H1 (cell line): Measurements from ENCODE around the gene FOXN4. TPM values are rescaled to one million over a fixed set of nuclear protein-coding genes. Genes with fewer than 3 reads are reported as not detected.

ENCODE experiments used
- CTCF ChIA-PET: fragments of 300-600 bp; sonication (Branson Sonifier 250); formaldehyde crosslinking; loops from one replicate; lab custom pipeline; 2021; ENCODE audit not compliant: partially characterized antibody; lab: Charles Lee
- POLR2A ChIA-PET: fragments of 300-600 bp; sonication (Branson Sonifier 250); formaldehyde crosslinking; loops from one replicate; lab custom pipeline; 2021; ENCODE audit warnings: inconsistent platforms; ENCODE audit not compliant: partially characterized antibody; lab: Charles Lee
- DNase-seq, 2 experiments: peaks; one replicate each; pipeline versions ENCODE4 v3.0.0 to v3.0.0-alpha.2; 2010 to 2022; ENCODE audit warnings: low spot score in 2 of 2, low read depth in 1 of 2, mixed read lengths in 1 of 2
- FAIRE-seq: peaks from 2 replicates; lab custom pipeline; 2011; peaks lifted over from hg19 to GRCh38; lab: Jason Lieb, UNC
- H2AFZ ChIP-seq: 2 replicates; pipeline ENCODE4 v1.8.1; 2012; ENCODE audit warnings: low read length, inconsistent platforms
- H2AK5ac ChIP-seq: 2 replicates; pipeline ENCODE4 v1.6.1; 2013; ENCODE audit warnings: low read depth, low read length
- H2BK120ac ChIP-seq: replicated peaks from 2 replicates; pipeline ENCODE3; 2013; ENCODE audit warnings: low read depth, low read length, inconsistent platforms
- H2BK12ac ChIP-seq: 2 replicates; pipeline ENCODE4 v1.6.1; 2013; ENCODE audit warnings: low read depth, low read length
- H2BK15ac ChIP-seq: 2 replicates; pipeline ENCODE4 v1.6.1; 2013; ENCODE audit warnings: low read length
- H2BK20ac ChIP-seq: 2 replicates; pipeline ENCODE4 v1.6.1; 2013; ENCODE audit warnings: low read length
- H2BK5ac ChIP-seq: 2 replicates; pipeline ENCODE4 v1.6.1; 2013; ENCODE audit warnings: low read depth, low read length
- H3K14ac ChIP-seq: 2 replicates; pipeline ENCODE4 v1.6.1; 2013; ENCODE audit warnings: inconsistent platforms; ENCODE audit not compliant: insufficient read length
- H3K18ac ChIP-seq: 2 replicates; pipeline ENCODE4 v1.6.1; 2013; ENCODE audit warnings: low read length; ENCODE audit errors: extremely low read depth
- H3K23ac ChIP-seq: 2 replicates; pipeline ENCODE4 v1.6.1; 2013; ENCODE audit warnings: inconsistent platforms; ENCODE audit not compliant: insufficient read length
- H3K23me2 ChIP-seq: 2 replicates; pipeline ENCODE4 v1.6.1; 2013; ENCODE audit warnings: low read depth, low read length
- H3K27ac ChIP-seq: 2 replicates; pipeline ENCODE4 v1.6.1; 2011; ENCODE audit warnings: low read depth, low read length, inconsistent platforms
- H3K27me3 ChIP-seq, 4 experiments: replicated peaks in 1 of 4; 1 replicate in 1 of 4; 2 replicates in 3 of 4; pipeline versions ENCODE4 v1.6.1 to v1.8.1; 2011 to 2013; ENCODE audit warnings: low read length in 3 of 4, mild to moderate bottlenecking in 3 of 4, inconsistent platforms in 2 of 4, mixed read lengths in 2 of 4, moderate library complexity in 1 of 4; ENCODE audit not compliant: control insufficient read depth in 3 of 4, insufficient read depth in 3 of 4; ENCODE audit errors: extremely low read depth in 1 of 4
- H3K36me3 ChIP-seq, 4 experiments: 2 replicates each; pipeline versions ENCODE4 v1.6.1 to v1.8.1; 2011 to 2013; ENCODE audit warnings: mild to moderate bottlenecking in 4 of 4, low read length in 3 of 4, moderate library complexity in 2 of 4, control low read depth in 1 of 4, inconsistent platforms in 1 of 4; ENCODE audit not compliant: insufficient read depth in 4 of 4, control insufficient read depth in 2 of 4
- H3K4ac ChIP-seq: replicated peaks from 2 replicates; pipeline ENCODE3; 2013; ENCODE audit warnings: low read length, low read depth, mixed read lengths, inconsistent platforms; ENCODE audit not compliant: insufficient read length
- H3K4me1 ChIP-seq, 4 experiments: replicated peaks in 1 of 4; 1 replicate in 1 of 4; 2 replicates in 3 of 4; pipeline versions ENCODE4 v1.6.1 to v1.8.1; 2011 to 2013; ENCODE audit warnings: low read length in 3 of 4, inconsistent platforms in 2 of 4, mixed read lengths in 1 of 4; ENCODE audit not compliant: insufficient read depth in 4 of 4, control insufficient read depth in 3 of 4
- H3K4me2 ChIP-seq, 2 experiments: 2 replicates each; pipeline versions ENCODE4 v1.6.1 to v1.8.1; 2011 to 2013; ENCODE audit warnings: low read depth in 2 of 2, low read length in 2 of 2, control low read depth in 1 of 2, inconsistent platforms in 1 of 2, mild to moderate bottlenecking in 1 of 2; ENCODE audit not compliant: insufficient read depth in 1 of 2
- H3K4me3 ChIP-seq, 4 experiments: fragments of 200-600, 300-600 bp in 1 of 4; sonication (generic), shearing (Covaris generic), sonication (Bioruptor Twin) in 1 of 4; 2 replicates each; pipeline versions ENCODE4 v1.5.1 to v1.8.1; 2011 to 2016; ENCODE audit warnings: low read length in 4 of 4, low read depth in 3 of 4, control low read depth in 2 of 4, inconsistent platforms in 2 of 4, mild to moderate bottlenecking in 2 of 4, mixed read lengths in 1 of 4, moderate library complexity in 1 of 4; ENCODE audit not compliant: insufficient read depth in 2 of 4; ENCODE audit errors: extremely low read depth in 1 of 4
- H3K56ac ChIP-seq: replicated peaks from 2 replicates; pipeline ENCODE3; 2013; ENCODE audit warnings: low read depth, mild to moderate bottlenecking, mixed read lengths, low read length, inconsistent platforms; ENCODE audit not compliant: insufficient read length
- H3K79me1 ChIP-seq: 2 replicates; pipeline ENCODE4 v1.6.1; 2013; ENCODE audit warnings: low read depth, low read length, control low read depth
- H3K79me2 ChIP-seq, 2 experiments: 2 replicates each; pipeline versions ENCODE4 v1.6.1 to v1.8.1; 2012 to 2013; ENCODE audit warnings: low read length in 2 of 2, mild to moderate bottlenecking in 2 of 2, inconsistent platforms in 1 of 2; ENCODE audit not compliant: insufficient read depth in 2 of 2, control insufficient read depth in 1 of 2
- H3K9ac ChIP-seq, 4 experiments: replicated peaks in 1 of 4; 1 replicate in 1 of 4; 2 replicates in 3 of 4; pipeline versions ENCODE4 v1.6.1 to v1.8.1; 2011 to 2013; ENCODE audit warnings: low read depth in 3 of 4, low read length in 3 of 4, control low read depth in 2 of 4, mild to moderate bottlenecking in 2 of 4, moderate library complexity in 2 of 4, inconsistent platforms in 1 of 4; ENCODE audit errors: extremely low read depth in 1 of 4
- H3K9me3 ChIP-seq, 2 experiments: 2 replicates each; pipeline versions ENCODE4 v1.6.1 to v1.8.1; 2012 to 2013; ENCODE audit warnings: mild to moderate bottlenecking in 2 of 2, moderate library complexity in 2 of 2, control low read depth in 1 of 2, inconsistent platforms in 1 of 2, low read depth in 1 of 2, low read length in 1 of 2, mixed read lengths in 1 of 2; ENCODE audit not compliant: insufficient read depth in 2 of 2
- H4K20me1 ChIP-seq, 2 experiments: replicated peaks in 1 of 2; 2 replicates each; pipeline versions ENCODE3 to v1.8.1; 2011 to 2013; ENCODE audit warnings: inconsistent platforms in 2 of 2, low read length in 2 of 2, mild to moderate bottlenecking in 1 of 2; ENCODE audit not compliant: insufficient read depth in 2 of 2, control insufficient read depth in 1 of 2
- H4K5ac ChIP-seq: 2 replicates; pipeline ENCODE4 v1.6.1; 2013; ENCODE audit warnings: low read length, low read depth, mixed read lengths, inconsistent platforms; ENCODE audit not compliant: insufficient read length
- H4K8ac ChIP-seq: 2 replicates; pipeline ENCODE4 v1.8.0; 2013; ENCODE audit warnings: mild to moderate bottlenecking, moderate library complexity, low read length, inconsistent platforms; ENCODE audit not compliant: insufficient read depth; ENCODE audit errors: extremely low read depth
- H4K91ac ChIP-seq: replicated peaks from 2 replicates; pipeline ENCODE3; 2013; ENCODE audit warnings: low read length, mixed read lengths, inconsistent platforms; ENCODE audit not compliant: insufficient read length
- BACH1 ChIP-seq: IDR thresholded peaks from 2 replicates; pipeline ENCODE4 v1.6.1; 2012; ENCODE audit warnings: low read length, improper control_type of control experiment
- CBX8 ChIP-seq: fragments of 300-800, 300-1000 bp; sonication (generic); IDR thresholded peaks from 2 replicates; pipeline ENCODE4 v1.7.1; 2016; ENCODE audit warnings: low read depth, low read length, borderline replicate concordance
- EGR1 ChIP-seq: IDR thresholded peaks from 2 replicates; pipeline ENCODE4 v1.6.1; 2011; ENCODE audit warnings: low read depth, low read length, borderline replicate concordance
- GABPA ChIP-seq: IDR thresholded peaks from 2 replicates; pipeline ENCODE4 v1.6.1; 2011; ENCODE audit warnings: mild to moderate bottlenecking, low read length, moderate library complexity, borderline replicate concordance; ENCODE audit not compliant: insufficient read depth
- KDM1A ChIP-seq: fragments of 200-600, 300-600 bp; sonication (generic); IDR thresholded peaks from 2 replicates; pipeline ENCODE4 v1.7.1; 2016; ENCODE audit warnings: mild to moderate bottlenecking, low read length, borderline replicate concordance
- TEAD4 ChIP-seq: IDR thresholded peaks from 2 replicates; pipeline ENCODE4 v1.6.1; 2012; ENCODE audit warnings: low read depth, low read length, inconsistent platforms, mixed read lengths
- YY1 ChIP-seq: IDR thresholded peaks from 2 replicates; pipeline ENCODE4 v1.6.1; 2011; ENCODE audit warnings: low read depth, mild to moderate bottlenecking, low read length
- WGBS, 2 experiments: shearing (Covaris generic) in 1 of 2; methylation state at CpG; one replicate each; pipeline versions ENCODE4 v1.1.6 to v1.1.7; 2013 to 2015; ENCODE audit warnings: low lambda C conversion rate in 2 of 2, mixed read lengths in 2 of 2, inconsistent platforms in 1 of 2, low coverage in 1 of 2, missing lambda C conversion rate in 1 of 2; ENCODE audit not compliant: insufficient replicate concordance in 2 of 2, insufficient coverage in 1 of 2, insufficient read length in 1 of 2; ENCODE audit errors: extremely low coverage in 1 of 2, missing lambda C conversion rate in 1 of 2; 5-methylcytosine and 5-hydroxymethylcytosine counted together
- polyA plus RNA-seq, 7 experiments: library from polyadenylated mRNA; depleted of rRNA in 3 of 7; stranded (reverse) in 5 of 7; unstranded in 2 of 7; fragments of >200 nt in 5 of 7; fragments of 200-250 nt in 2 of 7; gene quantifications; 1 replicate in 5 of 7; 2 replicates in 1 of 7; 4 replicates in 1 of 7; pipeline versions ENCODE4 v1.2.1 to v1.2.3, GENCODE V29; 2011 to 2013; ENCODE audit warnings: missing spikeins in 2 of 7, mixed read lengths in 2 of 7
- total RNA-seq: library from RNA; stranded (reverse); fragmentation: NEBNext Ultra II Directional; extraction: Animal tissue kit (Norgen Biotek cat#: 25700); gene quantifications from 2 replicates; pipeline ENCODE4 v1.2.1, GENCODE V29; 2021
- TF ChIP-seq, protein P1 (sequence below): IDR thresholded peaks from 2 replicates; pipeline ENCODE4 v1.6.1; 2011; ENCODE audit warnings: low read depth, mild to moderate bottlenecking, low read length; ENCODE audit not compliant: insufficient read depth

The FOXN4 gene
- total and polyA plus RNA-seq, 2 of the 8 experiments (the other 6 are each of a cell fraction or from before 2014, with no cell fraction given): 0.26 to 0.29 TPM

DNA sequence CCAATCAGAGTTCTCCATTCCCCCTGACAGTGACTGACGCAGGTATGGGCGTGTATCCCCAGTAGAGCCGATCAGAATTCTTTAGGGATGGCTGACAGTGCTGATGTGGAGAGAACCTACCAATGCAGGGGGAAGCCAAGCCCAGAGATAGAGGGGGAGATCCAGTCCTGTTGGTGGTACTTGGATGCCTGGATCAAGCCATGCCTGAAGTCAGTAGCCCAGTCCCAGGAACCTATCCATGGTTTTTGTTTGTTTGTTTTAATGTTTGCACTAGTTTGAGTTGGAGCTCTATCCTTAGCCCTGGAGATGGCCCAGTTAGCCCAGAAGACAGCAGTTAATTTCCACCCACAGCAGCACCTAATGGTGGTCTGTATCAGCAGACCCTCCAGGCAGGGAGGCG, 40.2 kb downstream of the FOXN4 start:
- Histone ChIP-seq H3K4me3 (no peak overlapping the region), H3K27me3 (peaks cover 0 to 2% (median 0%) of the 10 kb centered on the region in 4 experiments; a peak in 1 of 7 replicates), H3K14ac (no peak overlapping the region), H4K91ac (no peak overlapping the region), H3K9ac (no peak overlapping the region), H2BK12ac (no peak overlapping the region), H4K20me1 (no peaks in the 10 kb centered on the region), H2BK120ac (no peak overlapping the region), H4K5ac (no peak overlapping the region), H2BK15ac (no peak overlapping the region), H3K4ac (no peak overlapping the region), H4K8ac (no peak overlapping the region), H2BK5ac (no peak overlapping the region), H3K79me2 (no peaks in the 10 kb centered on the region), H3K23ac (no peak overlapping the region), H3K27ac (no peak overlapping the region), H3K56ac (no peak overlapping the region), H3K4me1 (peaks cover 0 to 7% (median 2%) of the 10 kb centered on the region in 4 experiments; a peak in 3 of 7 replicates), H3K79me1 (no peaks in the 10 kb centered on the region), H3K4me2 (no peak overlapping the region), H3K9me3 (no peaks in the 10 kb centered on the region), H2AK5ac (no peak overlapping the region), H2AFZ (no peak overlapping the region), H3K23me2 (no peaks in the 10 kb centered on the region), H3K36me3 (no peaks in the 10 kb centered on the region), H3K18ac (no peak overlapping the region), H2BK20ac (no peak overlapping the region)
- WGBS, 2 experiments: 86% methylated on average over 4 of the region's 4 CpGs; no CpG with 5 or more reads in 1 of the 2 experiments
- DNase-seq (no peak), FAIRE-seq (no peak)
- ChIA-PET CTCF (interaction anchor here (0.7 to 9.8 kb wide), 5 partner anchors 9 to 145 kb away, joined by 3 to 148 read pairs (median 5); no protein-coding TSS in a partner anchor), POLR2A (interaction anchor here (1.2 to 1.5 kb wide), 2 partner anchors 10 kb away, joined by 3 to 4 read pairs; no protein-coding TSS in a partner anchor)
- TF ChIP-seq YY1 (no peak), KDM1A (no peak), GABPA (no peak), CBX8 (no peak), EGR1 (no peak), BACH1 (no peak), TEAD4 (no peak)
- TF ChIP-seq, protein P1, sequence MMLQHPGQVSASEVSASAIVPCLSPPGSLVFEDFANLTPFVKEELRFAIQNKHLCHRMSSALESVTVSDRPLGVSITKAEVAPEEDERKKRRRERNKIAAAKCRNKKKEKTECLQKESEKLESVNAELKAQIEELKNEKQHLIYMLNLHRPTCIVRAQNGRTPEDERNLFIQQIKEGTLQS: no peak
